T-helper 2 cell (primary cell): ENCODE results near the gene GABBR2.

Experiments
- DNase-seq, 5 experiments: peaks; one replicate each; pipeline versions ENCODE4 v3.0.0 to v3.0.0-alpha.2; 2012 to 2022

The GABBR2 gene

GRCh38 chr9:98364086-98364485 is 344.6 kb downstream of the GABBR2 start:
- DNase-seq: no peak

GRCh38 chr9:98363644-98364043 is 345.1 kb downstream of the GABBR2 start:
- no peak for DNase-seq

GRCh38 chr9:98362624-98363252 is 346.0 kb downstream of the GABBR2 start:
- DNase-seq: no peak

- no peak for DNase-seq
Observed at GRCh38 chr9:98361645-98362044, 347.1 kb downstream of the GABBR2 start.

- DNase-seq: no peak
Observed at GRCh38 chr9:98360176-98360708, 348.5 kb downstream of the GABBR2 start.

GRCh38 chr9:98359569-98359968 is 349.2 kb downstream of the GABBR2 start:
- no peak for DNase-seq

GRCh38 chr9:98357921-98358535 is 350.7 kb downstream of the GABBR2 start:
- DNase-seq: no peak

GRCh38 chr9:98356953-98357690 is 351.6 kb downstream of the GABBR2 start:
- no peak for DNase-seq

- no peak for DNase-seq
Observed at GRCh38 chr9:98356326-98356725, 352.4 kb downstream of the GABBR2 start.

- DNase-seq: no peak
Observed at GRCh38 chr9:98351370-98351769, 357.4 kb downstream of the GABBR2 start.

GRCh38 chr9:98347642-98348041 is 361.1 kb downstream of the GABBR2 start:
- DNase-seq: no peak

GRCh38 chr9:98345011-98345410 is 363.7 kb downstream of the GABBR2 start:
- no peak for DNase-seq

GRCh38 chr9:98344581-98344980 is 364.2 kb downstream of the GABBR2 start:
- DNase-seq: no peak

GRCh38 chr9:98342820-98343210 is 365.9 kb downstream of the GABBR2 start:
- no peak for DNase-seq

GRCh38 chr9:98342098-98342819 is 366.5 kb downstream of the GABBR2 start:
- DNase-seq: no peak

GRCh38 chr9:98341157-98342097 is 367.3 kb downstream of the GABBR2 start:
- peak in 1 of 5 experiments; percentile 7 for DNase-seq

- DNase-seq: no peak
Observed at GRCh38 chr9:98339987-98340800, 368.5 kb downstream of the GABBR2 start.

- no peak for DNase-seq
Observed at GRCh38 chr9:98335661-98336060, 373.1 kb downstream of the GABBR2 start.

GRCh38 chr9:98334796-98335195 is 373.9 kb downstream of the GABBR2 start:
- no peak for DNase-seq

GRCh38 chr9:98333703-98334582 is 374.8 kb downstream of the GABBR2 start:
- no peak for DNase-seq
